GM15510 (cell line): Measurements from ENCODE around the gene SH3PXD2B.

Experiments used
- POLR2A ChIP-seq: IDR thresholded peaks from 3 replicates; pipeline ENCODE4 v1.6.1; 2011; ENCODE audit warnings: borderline replicate concordance; ENCODE audit not compliant: insufficient read length; ENCODE audit errors: extremely low read depth

Gene SH3PXD2B

DNA sequence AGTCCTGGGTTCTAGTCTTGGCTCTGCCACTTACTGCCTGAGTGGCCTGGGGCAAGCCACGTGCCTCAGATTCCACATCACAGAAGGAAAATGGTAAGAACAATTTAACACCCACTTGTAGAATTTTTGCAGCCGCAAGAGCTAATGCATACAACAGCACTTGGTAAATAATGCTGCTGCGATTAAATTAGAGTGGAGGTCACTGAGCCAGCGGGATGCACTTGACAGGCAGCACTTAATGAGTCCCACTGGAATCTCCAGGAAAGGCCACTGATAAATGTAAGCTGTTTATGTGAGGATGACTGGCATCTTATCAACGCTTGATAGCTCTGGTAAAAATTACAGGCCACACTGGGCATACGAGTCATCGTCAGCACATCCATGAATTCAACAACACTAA, 111.4 kb downstream of the SH3PXD2B start:
- TF ChIP-seq POLR2A = no peak

DNA sequence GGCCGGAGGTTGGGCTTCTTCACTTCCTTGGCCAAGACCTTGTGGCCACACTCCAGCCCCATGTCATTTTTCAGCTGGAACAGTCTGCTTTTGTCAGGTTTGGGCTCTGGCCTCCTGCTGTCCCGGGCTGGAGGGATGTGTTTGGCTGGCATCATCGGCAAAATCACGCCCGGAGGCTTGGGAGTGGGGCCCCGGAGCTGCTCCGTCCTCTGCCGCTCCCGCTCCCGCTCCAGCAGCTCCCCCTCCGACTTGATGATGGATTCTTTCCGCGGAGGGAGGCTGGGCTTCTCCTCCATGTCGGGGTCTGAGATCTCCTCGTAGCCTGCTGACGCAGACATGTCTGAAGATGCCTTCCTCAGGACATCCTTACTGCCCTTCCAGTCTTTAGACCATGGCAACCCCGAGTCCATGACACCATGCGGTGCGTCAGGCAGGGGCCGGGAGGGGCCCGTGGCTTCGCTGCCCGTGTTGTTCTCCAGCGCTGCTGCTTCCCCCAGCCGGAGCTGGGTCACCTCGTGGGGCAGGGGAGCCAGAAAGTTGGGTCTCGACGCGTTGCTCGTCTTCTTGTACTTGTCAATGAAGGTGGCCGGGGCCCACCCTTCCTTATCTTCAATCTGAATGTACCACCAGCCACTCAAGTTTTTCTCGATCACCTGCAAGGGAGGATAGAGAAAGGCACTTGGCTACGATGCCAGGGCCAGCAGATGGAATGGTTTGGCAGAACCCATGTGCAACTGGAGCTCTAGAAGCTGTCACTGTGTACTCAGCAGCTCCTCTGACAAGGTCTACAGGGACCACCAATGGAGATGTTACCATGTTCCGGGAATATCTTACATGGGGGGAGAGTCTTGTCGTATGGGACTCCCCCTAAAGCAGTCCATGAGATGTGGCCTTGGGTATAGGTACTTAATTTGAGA, 114.8 kb downstream of the SH3PXD2B start:
- TF ChIP-seq POLR2A = no peak

GRCh38 chr5:172336676-172337285, 117.5 kb downstream of the SH3PXD2B start:
- no peak for TF ChIP-seq POLR2A

DNA sequence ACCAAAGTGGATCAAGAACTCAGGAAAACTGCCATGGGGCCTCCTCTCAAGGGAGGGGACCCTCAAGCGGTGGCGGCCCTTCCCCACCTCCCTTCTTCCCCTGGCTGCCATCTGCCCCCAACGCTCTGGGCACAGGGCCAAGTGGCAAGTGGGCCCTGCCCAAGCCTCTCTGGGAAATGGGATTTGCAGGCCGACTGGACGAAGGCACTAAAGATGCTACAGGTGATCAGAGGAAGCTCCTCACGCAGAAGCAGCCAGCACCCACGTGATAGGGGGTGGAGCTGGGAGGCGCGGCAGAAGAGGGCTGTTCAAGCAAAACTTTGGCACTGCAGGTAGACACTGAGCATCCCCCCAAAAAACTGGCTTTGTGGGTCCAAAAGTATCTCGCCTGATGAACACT, 118.1 kb downstream of the SH3PXD2B start:
- no peak for TF ChIP-seq POLR2A

- no peak for TF ChIP-seq POLR2A
These were observed 118.6 kb downstream of the SH3PXD2B start for GRCh38 chr5:172335721-172336120.

DNA sequence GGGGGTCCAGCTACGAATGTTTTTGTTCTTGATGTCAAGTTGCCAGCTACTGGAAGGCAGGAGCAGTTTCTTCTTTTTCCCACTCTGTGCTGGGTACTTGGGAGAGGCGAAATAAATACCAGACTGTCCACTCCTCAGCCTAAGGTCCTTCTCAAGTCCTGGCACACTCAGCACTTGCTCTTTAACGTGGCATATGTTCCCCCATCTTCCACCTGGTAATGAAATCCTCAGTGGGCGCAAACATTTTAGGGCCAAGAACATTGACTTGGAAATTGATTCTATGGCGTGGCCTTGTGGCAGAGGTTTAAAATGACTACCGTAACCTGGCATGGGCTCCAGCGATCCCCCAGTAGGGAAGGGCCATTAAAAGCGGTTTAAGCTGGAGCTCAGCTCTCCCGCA, 119.7 kb downstream of the SH3PXD2B start:
- TF ChIP-seq POLR2A = no peak

- TF ChIP-seq POLR2A = no peak
These were observed 120.1 kb downstream of the SH3PXD2B start for GRCh38 chr5:172334196-172334595.

DNA sequence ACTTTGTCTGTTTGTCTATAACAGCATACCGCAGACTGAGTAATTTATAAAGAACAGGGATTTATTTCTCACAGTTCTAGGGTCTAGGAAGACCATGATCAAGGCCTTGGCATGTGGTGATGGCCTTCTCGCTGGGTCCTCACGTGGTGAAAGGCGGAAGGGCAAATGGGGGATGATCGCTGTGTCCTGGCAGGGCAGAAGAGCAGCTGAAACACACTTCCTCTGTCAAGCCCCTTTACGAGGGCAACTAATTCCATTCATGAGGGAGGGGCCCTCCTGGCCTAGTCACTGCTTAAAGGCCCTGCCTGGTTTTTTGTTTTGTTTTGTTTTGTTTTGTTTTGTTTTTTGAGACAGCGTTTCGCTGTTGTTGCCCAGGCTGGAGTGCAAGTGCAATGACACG, 128.9 kb downstream of the SH3PXD2B start:
- no peak for TF ChIP-seq POLR2A

DNA sequence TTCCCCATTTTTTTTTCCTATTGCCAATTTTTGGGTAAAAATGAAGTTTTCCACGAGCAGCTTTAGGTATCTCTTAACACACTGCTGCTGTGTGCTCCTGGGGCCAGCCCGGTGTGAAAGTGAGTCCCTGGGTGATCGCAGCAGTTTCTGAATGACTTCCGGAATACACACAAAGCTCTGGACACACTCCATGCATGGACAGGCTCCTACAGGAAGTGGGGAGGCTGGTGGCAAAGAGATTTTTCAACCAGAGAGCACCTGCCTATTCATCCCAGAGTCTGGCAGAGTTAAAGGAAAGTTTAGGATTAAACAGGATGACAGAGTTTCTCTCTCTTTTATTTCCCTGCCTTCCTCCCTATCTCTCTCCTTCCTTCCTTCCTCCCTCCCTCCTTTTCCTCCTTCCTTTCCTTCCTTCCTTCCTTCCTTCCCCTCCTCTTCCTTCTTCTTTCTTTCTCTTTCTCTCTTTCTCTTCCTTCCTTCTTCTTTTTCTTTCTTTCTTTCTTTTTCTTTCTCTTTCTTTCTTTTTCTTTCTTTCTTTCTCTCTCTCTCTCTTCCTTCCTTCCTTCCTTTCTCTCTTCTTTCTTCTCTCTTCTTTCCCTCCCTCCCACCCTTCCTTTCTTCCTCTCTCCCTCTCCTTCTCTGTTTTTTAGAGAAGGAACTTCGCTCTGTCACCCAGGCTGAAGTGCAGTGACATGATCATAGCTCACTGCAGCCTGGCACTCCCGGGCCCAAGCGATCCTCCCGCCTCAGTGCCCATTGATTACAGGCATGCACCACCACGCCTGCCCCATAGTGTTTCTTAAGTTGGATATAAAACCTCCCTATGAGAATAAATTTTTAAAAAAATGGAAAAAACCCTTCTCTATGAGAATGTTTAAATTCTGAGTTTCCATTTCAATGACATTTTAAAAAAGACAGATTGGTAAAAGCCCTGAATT, 132.0 kb downstream of the SH3PXD2B start:
- no peak for TF ChIP-seq POLR2A

- no peak for TF ChIP-seq POLR2A
These were observed 132.7 kb downstream of the SH3PXD2B start for GRCh38 chr5:172321593-172321992.

GRCh38 chr5:172319708-172320441, 134.4 kb downstream of the SH3PXD2B start:
- no peak for TF ChIP-seq POLR2A

DNA sequence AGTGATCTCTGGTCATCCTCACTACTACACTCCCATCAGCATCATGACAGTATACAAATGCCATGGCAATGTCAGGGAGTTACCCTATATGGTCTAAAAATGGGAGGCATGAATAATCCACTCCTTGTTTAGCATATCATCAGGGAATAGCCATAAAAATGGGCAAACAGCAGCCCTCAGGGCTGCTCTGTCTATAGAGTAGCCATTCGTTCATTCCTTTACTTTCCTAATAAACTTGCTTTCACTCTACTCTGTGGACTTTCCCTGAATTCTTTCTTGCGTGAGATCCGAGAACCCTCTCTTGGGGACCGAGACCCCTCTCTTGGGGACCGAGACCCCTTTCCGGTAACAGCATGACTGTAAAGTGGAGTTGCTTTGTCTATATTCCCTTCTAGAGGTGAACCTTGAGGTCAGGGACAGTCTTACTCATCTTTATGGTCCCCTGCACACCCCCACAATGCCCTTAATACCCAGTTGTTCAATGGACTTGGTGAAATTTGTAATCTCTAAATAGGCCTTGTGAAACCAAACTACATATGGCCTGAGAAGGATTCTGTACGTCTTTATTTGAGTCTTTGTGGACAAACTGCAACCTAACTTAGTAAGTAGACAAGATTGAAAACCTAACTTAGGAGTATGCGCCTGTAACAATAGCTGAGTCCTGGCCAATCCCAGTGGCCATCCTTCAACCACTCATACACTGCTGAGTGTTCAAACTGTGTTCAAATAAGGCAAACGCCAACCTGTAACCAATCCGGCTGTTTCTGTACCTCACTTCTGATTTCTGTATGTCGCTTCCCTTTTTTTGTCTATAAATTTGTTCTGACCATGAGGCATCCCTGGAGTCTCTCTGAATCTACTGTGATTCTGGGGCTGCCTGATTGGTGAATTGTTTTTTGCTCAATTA, 138.5 kb downstream of the SH3PXD2B start:
- no peak for TF ChIP-seq POLR2A

GRCh38 chr5:172313915-172314314, 140.4 kb downstream of the SH3PXD2B start:
- no peak for TF ChIP-seq POLR2A
